ENCODE measurements around the gene UNC5B.

DNA sequence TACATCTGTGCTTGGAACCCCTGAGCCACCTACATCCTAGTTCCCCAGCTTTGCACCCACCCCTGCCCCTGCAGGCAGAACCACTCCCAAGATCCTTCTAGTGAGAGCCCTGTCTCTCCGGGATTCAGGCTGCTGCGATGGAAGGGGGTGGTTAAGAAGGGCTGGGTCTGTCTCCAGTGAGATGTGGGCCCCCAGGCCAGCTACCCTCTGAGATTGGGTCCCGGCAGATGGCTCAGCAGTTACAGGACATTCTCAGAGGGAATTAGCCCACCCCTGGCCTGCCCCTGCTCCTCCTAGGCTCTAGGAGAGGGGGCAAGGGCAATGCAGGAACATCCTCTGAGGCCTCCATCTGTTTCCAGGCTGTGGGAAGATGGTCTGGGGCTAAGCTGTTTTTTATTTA is 134.4 kb downstream of the UNC5B start:
- TF ChIP-seq, protein P1, sequence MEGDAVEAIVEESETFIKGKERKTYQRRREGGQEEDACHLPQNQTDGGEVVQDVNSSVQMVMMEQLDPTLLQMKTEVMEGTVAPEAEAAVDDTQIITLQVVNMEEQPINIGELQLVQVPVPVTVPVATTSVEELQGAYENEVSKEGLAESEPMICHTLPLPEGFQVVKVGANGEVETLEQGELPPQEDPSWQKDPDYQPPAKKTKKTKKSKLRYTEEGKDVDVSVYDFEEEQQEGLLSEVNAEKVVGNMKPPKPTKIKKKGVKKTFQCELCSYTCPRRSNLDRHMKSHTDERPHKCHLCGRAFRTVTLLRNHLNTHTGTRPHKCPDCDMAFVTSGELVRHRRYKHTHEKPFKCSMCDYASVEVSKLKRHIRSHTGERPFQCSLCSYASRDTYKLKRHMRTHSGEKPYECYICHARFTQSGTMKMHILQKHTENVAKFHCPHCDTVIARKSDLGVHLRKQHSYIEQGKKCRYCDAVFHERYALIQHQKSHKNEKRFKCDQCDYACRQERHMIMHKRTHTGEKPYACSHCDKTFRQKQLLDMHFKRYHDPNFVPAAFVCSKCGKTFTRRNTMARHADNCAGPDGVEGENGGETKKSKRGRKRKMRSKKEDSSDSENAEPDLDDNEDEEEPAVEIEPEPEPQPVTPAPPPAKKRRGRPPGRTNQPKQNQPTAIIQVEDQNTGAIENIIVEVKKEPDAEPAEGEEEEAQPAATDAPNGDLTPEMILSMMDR (IDR thresholded peaks at IDR 0.05; ENCODE audit: low read length): no peak
- TF ChIP-seq EZH2phosphoT487 (IDR thresholded peaks at IDR 0.05; ENCODE audit: low read length): no peak
